H1 (cell line): ENCODE results near the gene MPPED2. TPM values are rescaled to one million over a fixed set of nuclear protein-coding genes. Genes with fewer than 3 reads are reported as not detected.

Experiments
- CHD7 ChIP-seq: fragments of 300-600 bp; sonication (generic); IDR thresholded peaks from 2 replicates; pipeline ENCODE4 v1.7.1; 2012; ENCODE audit warnings: low read length, moderate library complexity, mild to moderate bottlenecking, inconsistent platforms; ENCODE audit not compliant: insufficient replicate concordance
- polyA plus RNA-seq, 7 experiments: library from polyadenylated mRNA; depleted of rRNA in 3 of 7; stranded (reverse) in 5 of 7; unstranded in 2 of 7; fragments of >200 nt in 5 of 7; fragments of 200-250 nt in 2 of 7; gene quantifications; 1 replicate in 5 of 7; 2 replicates in 1 of 7; 4 replicates in 1 of 7; pipeline versions ENCODE4 v1.2.1 to v1.2.3, GENCODE V29; 2011 to 2013; ENCODE audit warnings: missing spikeins in 2 of 7, mixed read lengths in 2 of 7
- total RNA-seq: library from RNA; stranded (reverse); fragmentation: NEBNext Ultra II Directional; extraction: Animal tissue kit (Norgen Biotek cat#: 25700); gene quantifications from 2 replicates; pipeline ENCODE4 v1.2.1, GENCODE V29; 2021

The MPPED2 gene
- total and polyA plus RNA-seq, 2 of the 8 experiments (the other 6 are each of a cell fraction or from before 2014, with no cell fraction given): 1.3 to 3.5 TPM

- TF ChIP-seq CHD7: no peak
- TF ChIP-seq, all 59 proteins: peak for 0
These were observed 129.1 kb downstream of the MPPED2 start (continued) for GRCh38 chr11:30457087-30457486.
